Measurements from ENCODE around the gene ELL2. TPM values are rescaled to one million over a fixed set of nuclear protein-coding genes. Genes with fewer than 3 reads are reported as not detected.

ELL2 gene
- total RNA-seq, 3 donors from 2014 or later (not counting 1 experiment from before 2014, with no cell fraction given), result 52.8 to 78.2 (median 69.4) TPM

DNA sequence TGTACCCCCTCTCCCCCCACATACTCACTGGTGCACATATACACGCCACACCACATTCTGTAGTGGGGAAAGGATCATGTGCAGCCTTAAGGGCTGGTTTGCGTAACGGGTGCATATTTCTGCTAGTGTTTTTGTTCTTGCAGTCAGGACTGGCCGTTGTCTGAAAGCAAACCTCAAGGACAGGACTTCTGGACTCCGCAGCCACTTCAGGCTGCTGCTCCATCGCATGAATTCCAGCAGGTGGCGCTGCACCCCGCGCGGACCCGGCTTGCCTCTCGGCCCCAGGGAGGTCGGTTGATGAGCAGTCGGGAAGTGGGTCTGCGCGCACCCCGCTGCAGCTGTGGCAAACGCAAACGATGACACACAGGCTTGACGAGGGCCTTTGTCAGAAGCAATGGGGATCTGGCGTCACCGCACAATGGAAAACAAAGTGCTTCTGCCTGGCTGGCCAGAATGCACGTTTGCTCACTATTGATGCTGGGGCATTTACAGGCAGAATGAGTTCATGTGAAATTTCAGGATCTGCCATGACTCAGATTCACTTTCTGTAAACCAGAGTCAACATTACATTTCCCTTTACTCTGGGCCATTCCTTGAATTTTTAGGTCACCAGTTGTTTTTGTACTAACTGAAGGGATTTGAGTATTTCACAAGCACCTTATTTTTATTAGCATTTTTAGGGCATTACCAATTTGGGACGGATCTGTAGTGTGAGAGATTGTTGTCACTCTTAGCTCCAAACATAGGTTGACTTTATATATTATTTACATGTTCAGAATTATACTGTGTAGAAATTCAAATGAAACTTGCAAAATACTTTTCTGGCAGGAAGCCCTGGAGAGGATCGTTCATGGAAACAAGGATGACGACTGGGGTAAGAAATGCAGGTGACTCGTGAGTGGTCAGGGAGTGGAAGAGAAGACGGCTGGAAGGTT lies 102.7 kb downstream of the ELL2 start:
- no peak overlapping the region for H3K27ac ChIP-seq (ENCODE audit: low read length)
- no peaks in the 10 kb centered on the region for H3K9me3 ChIP-seq (ENCODE audit: control insufficient read depth, insufficient read depth, low read length)
- intact Hi-C loops (cut with micrococcal nuclease), result loop anchor here (1.0 to 5.0 kb wide), 3 partner anchors 103 to 742 kb away; partner anchors contain the start of gene ELL2
- ATAC-seq (peak; percentile 96 to 97 (median 96)), DNase-seq (peak; percentile 83 to 92)
- peak overlapping the region; percentile 8 to 61 for H3K27ac Mint-ChIP-seq
- no peaks in the 10 kb centered on the region for H3K36me3 ChIP-seq (ENCODE audit: control insufficient read depth, insufficient read depth, low read length)
- H3K9me3 Mint-ChIP-seq, result no peaks in the 10 kb centered on the region
- H3K4me3 ChIP-seq (ENCODE audit: low read length), result no peak overlapping the region
- TF ChIP-seq, protein P1, sequence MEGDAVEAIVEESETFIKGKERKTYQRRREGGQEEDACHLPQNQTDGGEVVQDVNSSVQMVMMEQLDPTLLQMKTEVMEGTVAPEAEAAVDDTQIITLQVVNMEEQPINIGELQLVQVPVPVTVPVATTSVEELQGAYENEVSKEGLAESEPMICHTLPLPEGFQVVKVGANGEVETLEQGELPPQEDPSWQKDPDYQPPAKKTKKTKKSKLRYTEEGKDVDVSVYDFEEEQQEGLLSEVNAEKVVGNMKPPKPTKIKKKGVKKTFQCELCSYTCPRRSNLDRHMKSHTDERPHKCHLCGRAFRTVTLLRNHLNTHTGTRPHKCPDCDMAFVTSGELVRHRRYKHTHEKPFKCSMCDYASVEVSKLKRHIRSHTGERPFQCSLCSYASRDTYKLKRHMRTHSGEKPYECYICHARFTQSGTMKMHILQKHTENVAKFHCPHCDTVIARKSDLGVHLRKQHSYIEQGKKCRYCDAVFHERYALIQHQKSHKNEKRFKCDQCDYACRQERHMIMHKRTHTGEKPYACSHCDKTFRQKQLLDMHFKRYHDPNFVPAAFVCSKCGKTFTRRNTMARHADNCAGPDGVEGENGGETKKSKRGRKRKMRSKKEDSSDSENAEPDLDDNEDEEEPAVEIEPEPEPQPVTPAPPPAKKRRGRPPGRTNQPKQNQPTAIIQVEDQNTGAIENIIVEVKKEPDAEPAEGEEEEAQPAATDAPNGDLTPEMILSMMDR (IDR thresholded peaks at IDR 0.05), result peak; percentile 97
- 16% methylated on average over 26 of the region's 28 CpGs for WGBS (ENCODE audit: insufficient coverage)
- no peaks in the 10 kb centered on the region for H3K36me3 Mint-ChIP-seq
- peak overlapping the region; percentile 35 for H3K4me3 Mint-ChIP-seq
- peaks cover 2% of the 10 kb centered on the region for H3K27me3 ChIP-seq (ENCODE audit: control insufficient read depth, insufficient read depth, low read length)
- H3K4me1 ChIP-seq (ENCODE audit: control insufficient read depth, insufficient read depth, low read length), result peaks cover 19% of the 10 kb centered on the region
- H3K4me1 Mint-ChIP-seq, result peaks cover 7 to 17% of the 10 kb centered on the region in 2 donors
- peaks cover 31 to 47% of the 10 kb centered on the region in 2 donors for H3K27me3 Mint-ChIP-seq (ENCODE audit: low read depth in 2 of 2)

DNA sequence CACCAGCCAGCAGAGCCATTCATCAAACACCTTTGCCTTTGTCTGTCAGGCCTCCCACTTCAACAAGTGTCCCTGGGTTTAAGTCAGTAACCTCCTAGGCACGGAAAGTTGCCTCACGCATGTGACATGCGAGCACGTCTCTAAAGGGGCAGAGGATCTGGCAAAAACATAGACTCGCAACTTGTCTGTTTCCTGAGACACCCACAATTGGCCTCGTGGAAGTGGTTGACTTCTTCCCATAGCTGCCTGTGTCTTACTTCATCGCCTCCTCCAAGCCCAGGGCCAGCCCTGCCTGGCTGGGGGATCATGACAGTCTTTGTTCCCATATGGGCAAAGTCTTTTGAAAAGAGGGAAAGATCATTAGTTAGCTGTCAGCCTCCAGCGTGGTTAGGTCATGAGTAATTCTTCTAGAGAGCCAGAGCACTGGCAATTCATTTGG lies 103.6 kb downstream of the ELL2 start:
- H3K9me3 ChIP-seq (ENCODE audit: control insufficient read depth, insufficient read depth, low read length), result no peaks in the 10 kb centered on the region
- H3K4me3 Mint-ChIP-seq, result no peak overlapping the region
- peaks cover 7 to 17% of the 10 kb centered on the region in 2 donors for H3K4me1 Mint-ChIP-seq
- H3K36me3 ChIP-seq (ENCODE audit: control insufficient read depth, insufficient read depth, low read length), result no peaks in the 10 kb centered on the region
- intact Hi-C loops (cut with micrococcal nuclease), result loop anchor here (1.0 to 5.0 kb wide), 3 partner anchors 104 to 743 kb away; partner anchors contain the start of gene ELL2
- 75% methylated on average over 8 of the region's 8 CpGs for WGBS (ENCODE audit: insufficient coverage)
- H3K27ac ChIP-seq (ENCODE audit: low read length), result no peak overlapping the region
- DNase-seq, result no peak
- H3K9me3 Mint-ChIP-seq, result no peaks in the 10 kb centered on the region
- H3K27ac Mint-ChIP-seq, result no peak overlapping the region
- H3K4me3 ChIP-seq (ENCODE audit: low read length), result no peak overlapping the region
- no peak for ATAC-seq
- H3K27me3 ChIP-seq (ENCODE audit: control insufficient read depth, insufficient read depth, low read length), result peaks cover 2% of the 10 kb centered on the region
- H3K36me3 Mint-ChIP-seq, result no peaks in the 10 kb centered on the region
- TF ChIP-seq, protein P1 (IDR thresholded peaks at IDR 0.05), result no peak
- peaks cover 17% of the 10 kb centered on the region for H3K4me1 ChIP-seq (ENCODE audit: control insufficient read depth, insufficient read depth, low read length)
- peaks cover 31 to 43% of the 10 kb centered on the region in 2 donors for H3K27me3 Mint-ChIP-seq (ENCODE audit: low read depth in 2 of 2)

DNA sequence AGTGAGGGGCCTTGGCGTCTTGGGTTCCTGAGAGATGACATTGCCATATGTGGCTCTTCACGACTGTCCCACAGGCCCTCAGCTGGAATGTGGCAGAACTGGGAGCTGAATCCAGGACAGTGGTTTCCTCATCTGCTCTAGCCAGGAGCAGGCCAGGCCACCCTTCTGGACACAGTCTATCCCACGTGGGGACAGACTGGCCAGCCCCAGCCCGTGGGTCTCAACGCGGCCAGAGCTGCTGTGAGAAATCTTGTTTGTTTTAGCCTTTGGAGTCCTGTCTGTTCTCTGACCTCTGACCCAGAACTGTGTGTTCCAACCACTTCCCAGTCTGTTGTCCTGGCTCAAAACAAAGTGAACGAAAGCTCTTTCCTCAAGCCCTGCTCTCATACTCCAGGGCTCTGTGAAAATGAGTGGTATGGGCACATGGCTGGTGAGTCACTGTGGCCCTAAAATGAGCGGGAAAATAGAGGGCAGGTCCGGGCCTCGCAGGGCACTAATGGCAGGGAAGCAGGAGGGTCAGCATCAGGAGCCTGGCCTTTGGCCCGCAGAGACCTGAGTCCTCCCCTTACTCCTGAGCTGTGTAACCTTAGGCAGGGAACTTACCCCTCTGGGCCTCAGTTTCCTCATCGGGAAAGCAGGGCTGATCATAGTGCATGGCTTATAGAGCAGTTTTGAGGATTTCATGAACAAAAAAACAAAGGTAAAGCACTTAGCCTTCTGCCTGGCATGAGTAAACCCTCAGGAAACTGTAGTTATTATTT lies 104.3 kb downstream of the ELL2 start:
- TF ChIP-seq, protein P1 (IDR thresholded peaks at IDR 0.05), result no peak
- Mint-ChIP-seq H3K4me3 (no peak overlapping the region), H3K9me3 (no peaks in the 10 kb centered on the region), H3K36me3 (no peaks in the 10 kb centered on the region), H3K27ac (peak overlapping the region in 1 of 2 donors; percentile 46), H3K27me3 (ENCODE audit: low read depth in 2 of 2) (peaks cover 24 to 36% of the 10 kb centered on the region in 2 donors), H3K4me1 (peaks cover 7 to 17% of the 10 kb centered on the region in 2 donors)
- peaks cover 2% of the 10 kb centered on the region for H3K27me3 ChIP-seq (ENCODE audit: control insufficient read depth, insufficient read depth, low read length)
- peaks cover 13% of the 10 kb centered on the region for H3K4me1 ChIP-seq (ENCODE audit: control insufficient read depth, insufficient read depth, low read length)
- intact Hi-C loops (cut with micrococcal nuclease), result loop anchor here (5.0 kb wide), 1 partner anchor 105 kb away; the partner anchor contains the start of gene ELL2
- H3K36me3 ChIP-seq (ENCODE audit: control insufficient read depth, insufficient read depth, low read length), result no peaks in the 10 kb centered on the region
- DNase-seq, result no peak
- 89% methylated on average over 12 of the region's 12 CpGs for WGBS (ENCODE audit: insufficient coverage)
- no peak for ATAC-seq
- no peak overlapping the region for H3K4me3 ChIP-seq (ENCODE audit: low read length)
- no peaks in the 10 kb centered on the region for H3K9me3 ChIP-seq (ENCODE audit: control insufficient read depth, insufficient read depth, low read length)
- no peak overlapping the region for H3K27ac ChIP-seq (ENCODE audit: low read length)

Measured in natural killer cell (primary cell).